A172 (cell line): ENCODE measurements around the gene WWOX. TPM values are rescaled to one million over a fixed set of nuclear protein-coding genes. Genes with fewer than 3 reads are reported as not detected.

ENCODE experiments used
- DNase-seq: peaks from one replicate; pipeline ENCODE4 v3.0.0-alpha.2; 2015; ENCODE audit warnings: low spot score
- total RNA-seq: library from RNA; depleted of rRNA; stranded (reverse); fragments of >200 nt; shearing (Covaris generic); gene quantifications from 2 replicates; pipeline ENCODE4 v1.2.3, GENCODE V29; 2014

Gene WWOX
- total RNA-seq, 1 experiment from 2014 or later, result 29.6 TPM

GRCh38 chr16:78844682-78845081 is 745.2 kb downstream of the WWOX start:
- no peak for DNase-seq

GRCh38 chr16:78851266-78851665 is 751.8 kb downstream of the WWOX start:
- no peak for DNase-seq

GRCh38 chr16:78852081-78852635 is 752.7 kb downstream of the WWOX start:
- DNase-seq, result no peak

- DNase-seq, result no peak
Observed at GRCh38 chr16:78862022-78862421, 762.6 kb downstream of the WWOX start.

- DNase-seq, result no peak
Observed at GRCh38 chr16:78866521-78866920, 767.1 kb downstream of the WWOX start.

- DNase-seq, result no peak
Observed at GRCh38 chr16:78869492-78869891, 770.0 kb downstream of the WWOX start.

GRCh38 chr16:78871241-78871640 is 771.8 kb downstream of the WWOX start:
- no peak for DNase-seq

GRCh38 chr16:78876671-78877070 is 777.2 kb downstream of the WWOX start:
- DNase-seq, result no peak

GRCh38 chr16:78877114-78877655 is 777.7 kb downstream of the WWOX start:
- DNase-seq, result no peak

GRCh38 chr16:78878570-78878969 is 779.1 kb downstream of the WWOX start:
- no peak for DNase-seq

- DNase-seq, result no peak
Observed at GRCh38 chr16:78879011-78879410, 779.6 kb downstream of the WWOX start.

GRCh38 chr16:78882150-78882549 is 782.7 kb downstream of the WWOX start:
- DNase-seq, result no peak

- no peak for DNase-seq
Observed at GRCh38 chr16:78882751-78883150, 783.3 kb downstream of the WWOX start.

GRCh38 chr16:78884204-78884603 is 784.8 kb downstream of the WWOX start:
- no peak for DNase-seq

GRCh38 chr16:78889346-78889745 is 789.9 kb downstream of the WWOX start:
- DNase-seq, result no peak

GRCh38 chr16:78890373-78890895 is 791.0 kb downstream of the WWOX start:
- no peak for DNase-seq

- DNase-seq, result no peak
Observed at GRCh38 chr16:78892951-78893733, 793.7 kb downstream of the WWOX start.

- DNase-seq, result no peak
Observed at GRCh38 chr16:78894886-78895285, 795.4 kb downstream of the WWOX start.

- no peak for DNase-seq
Observed at GRCh38 chr16:78895681-78896080, 796.2 kb downstream of the WWOX start.

GRCh38 chr16:78896280-78896679 is 796.8 kb downstream of the WWOX start:
- DNase-seq, result no peak

- DNase-seq, result no peak
Observed at GRCh38 chr16:78897299-78897698, 797.8 kb downstream of the WWOX start.

- no peak for DNase-seq
Observed at GRCh38 chr16:78900044-78900811, 800.8 kb downstream of the WWOX start.
